Measurements from ENCODE around the gene TBL1X.

The TBL1X gene

GRCh38 chrX:9730078-9730477 lies 265.2 kb downstream of the TBL1X start:
- H3K4me3 ChIP-seq (ENCODE audit: low read depth, low read length), result no peak overlapping the region
- TF ChIP-seq CTCF (IDR thresholded peaks at IDR 0.05; ENCODE audit: low read depth, low read length), result no peak

GRCh38 chrX:9730752-9731151 lies 265.9 kb downstream of the TBL1X start:
- TF ChIP-seq CTCF (IDR thresholded peaks at IDR 0.05; ENCODE audit: low read depth, low read length), result no peak
- no peak overlapping the region for H3K4me3 ChIP-seq (ENCODE audit: low read depth, low read length)

- H3K4me3 ChIP-seq (ENCODE audit: low read depth, low read length), result no peak overlapping the region
- TF ChIP-seq CTCF (IDR thresholded peaks at IDR 0.05; ENCODE audit: low read depth, low read length), result no peak
Observed at GRCh38 chrX:9737363-9737762, 272.5 kb downstream of the TBL1X start.

GRCh38 chrX:9738151-9738550 lies 273.3 kb downstream of the TBL1X start:
- no peak overlapping the region for H3K4me3 ChIP-seq (ENCODE audit: low read depth, low read length)

GRCh38 chrX:9739130-9739529 lies 274.3 kb downstream of the TBL1X start:
- no peak for TF ChIP-seq CTCF (IDR thresholded peaks at IDR 0.05; ENCODE audit: low read depth, low read length)
- H3K4me3 ChIP-seq (ENCODE audit: low read depth, low read length), result no peak overlapping the region

More at GRCh38 chrX:9738151-9738550, 273.3 kb downstream of the TBL1X start:
- no peak for TF ChIP-seq CTCF (IDR thresholded peaks at IDR 0.05; ENCODE audit: low read depth, low read length)

GRCh38 chrX:9745417-9746115 lies 280.7 kb downstream of the TBL1X start:
- no peak overlapping the region for H3K4me3 ChIP-seq (ENCODE audit: low read depth, low read length)
- TF ChIP-seq CTCF (IDR thresholded peaks at IDR 0.05; ENCODE audit: low read depth, low read length), result no peak

- no peak overlapping the region for H3K4me3 ChIP-seq (ENCODE audit: low read depth, low read length)
- no peak for TF ChIP-seq CTCF (IDR thresholded peaks at IDR 0.05; ENCODE audit: low read depth, low read length)
Observed at GRCh38 chrX:9746148-9746888, 281.5 kb downstream of the TBL1X start.

All from WI38 (cell line).